Upper lobe of right lung (tissue), 1 donor: ENCODE data around the gene EML6. TPM values are rescaled to one million over a fixed set of nuclear protein-coding genes. Genes with fewer than 3 reads are reported as not detected.
"Not testable (repeated sequence)": the region's sequence is repeated elsewhere in the genome, so short reads cannot be mapped to it uniquely, and the experiment has no call there.

Experiments used
- ATAC-seq: fragments of 200-7000 bp; cut with Tn5 transposase; one replicate; pipeline ENCODE4 v1.9.1; 2020; ENCODE audit warnings: mild to moderate bottlenecking, moderate library complexity
- DNase-seq: peaks from one replicate; pipeline ENCODE4 v3.0.0-alpha.2; 2020
- H3K27ac ChIP-seq: fragments of 200-600 bp; one replicate; pipeline ENCODE4 v1.8.0; 2022
- H3K27me3 ChIP-seq: fragments of 200-600 bp; one replicate; pipeline ENCODE4 v1.8.0; 2022; ENCODE audit warnings: mild to moderate bottlenecking
- H3K36me3 ChIP-seq: fragments of 200-600 bp; one replicate; pipeline ENCODE4 v1.8.0; 2022
- H3K4me1 ChIP-seq: fragments of 200-600 bp; one replicate; pipeline ENCODE4 v1.8.0; 2022
- H3K4me3 ChIP-seq: fragments of 200-600 bp; one replicate; pipeline ENCODE4 v1.8.0; 2022; ENCODE audit warnings: mild to moderate bottlenecking
- H3K9me3 ChIP-seq: fragments of 200-600 bp; one replicate; pipeline ENCODE4 v1.8.0; 2022
- CTCF ChIP-seq: fragments of 200-600 bp; IDR thresholded peaks from one replicate; pipeline ENCODE4 v1.8.0; 2022; ENCODE audit warnings: antibody characterized with exemption
- intact Hi-C: fragments of 100-400 bp; cut with DNase I; formaldehyde crosslinking; loops from one replicate; pipeline ENCODE4 v1.11.0; 2022
- total RNA-seq: library from RNA; stranded (reverse); fragmentation: NEBNext Ultra II Directional; extraction: Animal tissue kit (Norgen Biotek cat#: 25700); gene quantifications from one replicate; pipeline ENCODE4 v1.2.1, GENCODE V29; 2021
- donor health status: DM: no; HTN: yes; CAD: no; lungs with severe emphysema.

Gene EML6
- total RNA-seq, 1 donor from 2014 or later = 1.4 TPM

- intact Hi-C loops = no loop called here
- no peak for DNase-seq
- no peaks in the 10 kb centered on the region for H3K4me1 ChIP-seq
- ATAC-seq = no peak
- no peak overlapping the region for H3K27ac ChIP-seq
- H3K36me3 ChIP-seq = no peaks in the 10 kb centered on the region
- no peaks in the 10 kb centered on the region for H3K27me3 ChIP-seq
- no peak for TF ChIP-seq CTCF
- H3K4me3 ChIP-seq = no peak overlapping the region
- no peaks in the 10 kb centered on the region for H3K9me3 ChIP-seq
These were observed 141.3 kb downstream of the EML6 start for GRCh38 chr2:54864727-54865126.

GRCh38 chr2:54866179-54866578 lies 142.7 kb downstream of the EML6 start:
- no peaks in the 10 kb centered on the region for H3K4me1 ChIP-seq
- H3K9me3 ChIP-seq = no peaks in the 10 kb centered on the region
- no peak overlapping the region for H3K4me3 ChIP-seq
- no peaks in the 10 kb centered on the region for H3K36me3 ChIP-seq
- DNase-seq (no peak), ATAC-seq (no peak)
- TF ChIP-seq CTCF = no peak
- intact Hi-C loops = no loop called here
- H3K27ac ChIP-seq = no peak overlapping the region
- H3K27me3 ChIP-seq = no peaks in the 10 kb centered on the region

- Histone ChIP-seq H3K4me1 (no peaks in the 10 kb centered on the region), H3K27me3 (no peaks in the 10 kb centered on the region), H3K9me3 (no peaks in the 10 kb centered on the region), H3K36me3 (no peaks in the 10 kb centered on the region), H3K27ac (no peak overlapping the region), H3K4me3 (no peak overlapping the region)
- ATAC-seq (no peak), DNase-seq (no peak)
- intact Hi-C loops = no loop called here
- TF ChIP-seq CTCF = no peak
These were observed 143.4 kb downstream of the EML6 start for GRCh38 chr2:54866868-54867267.

GRCh38 chr2:54867457-54867856 lies 144.0 kb downstream of the EML6 start:
- H3K27me3 ChIP-seq = no peaks in the 10 kb centered on the region
- H3K9me3 ChIP-seq = no peaks in the 10 kb centered on the region
- intact Hi-C loops = no loop called here
- no peaks in the 10 kb centered on the region for H3K4me1 ChIP-seq
- no peak for TF ChIP-seq CTCF
- no peak overlapping the region for H3K4me3 ChIP-seq
- H3K27ac ChIP-seq = no peak overlapping the region
- ATAC-seq (no peak), DNase-seq (no peak)
- H3K36me3 ChIP-seq = no peaks in the 10 kb centered on the region

- Histone ChIP-seq H3K4me1 (no peaks in the 10 kb centered on the region), H3K36me3 (no peaks in the 10 kb centered on the region), H3K4me3 (no peak overlapping the region), H3K9me3 (no peaks in the 10 kb centered on the region), H3K27me3 (no peaks in the 10 kb centered on the region), H3K27ac (no peak overlapping the region)
- ATAC-seq (no peak), DNase-seq (no peak)
- no peak for TF ChIP-seq CTCF
- intact Hi-C loops = no loop called here
These were observed 148.1 kb downstream of the EML6 start for GRCh38 chr2:54871457-54872107.

- ATAC-seq = no peak
- H3K9me3 ChIP-seq = no peaks in the 10 kb centered on the region
- no peaks in the 10 kb centered on the region for H3K27me3 ChIP-seq
- no peaks in the 10 kb centered on the region for H3K36me3 ChIP-seq
- H3K27ac ChIP-seq = no peak overlapping the region
- no peaks in the 10 kb centered on the region for H3K4me1 ChIP-seq
- no peak overlapping the region for H3K4me3 ChIP-seq
- TF ChIP-seq CTCF = no peak
- intact Hi-C loops = no loop called here
- DNase-seq = no peak
These were observed 149.3 kb downstream of the EML6 start for GRCh38 chr2:54872780-54873179.

- intact Hi-C loops, DNase-seq, H3K36me3 ChIP-seq, H3K4me3 ChIP-seq, H3K27me3 ChIP-seq, ATAC-seq, H3K27ac ChIP-seq, H3K9me3 ChIP-seq, H3K4me1 ChIP-seq: not testable (repeated sequence)
These were observed 149.8 kb downstream of the EML6 start for GRCh38 chr2:54873236-54873635.
